Right lobe of liver (tissue), 6 donors: Measurements from ENCODE around the gene SLC35A1. TPM values are rescaled to one million over a fixed set of nuclear protein-coding genes. Genes with fewer than 3 reads are reported as not detected.

Experiments used
- ATAC-seq, 4 donors: fragments of 200-7000 bp; cut with Tn5 transposase; one replicate each; pipeline ENCODE4 v1.9.1; 2020; ENCODE audit warnings: mild to moderate bottlenecking in 4 of 4, moderate library complexity in 4 of 4
- DNase-seq, 3 donors: peaks; one replicate each; pipeline ENCODE4 v3.0.0-alpha.2; 2020
- H3K27ac ChIP-seq, 3 donors: fragments of 200-600 bp; one replicate each; pipeline ENCODE4 v1.8.0; 2022
- H3K27me3 ChIP-seq, 2 donors: fragments of 200-600 bp; one replicate each; pipeline ENCODE4 v1.8.0; 2022
- H3K36me3 ChIP-seq, 4 donors: fragments of 200-600 bp; sonication (generic) in 1 of 4; one replicate each; pipeline versions ENCODE4 v1.5.1 to v1.8.0; 2017 to 2022; ENCODE audit warnings: control low read depth in 1 of 4
- H3K4me1 ChIP-seq, 4 donors: fragments of 200-600 bp; sonication (generic) in 1 of 4; one replicate each; pipeline versions ENCODE4 v1.5.1 to v1.8.0; 2017 to 2022; ENCODE audit warnings: control low read depth in 1 of 4
- H3K4me3 ChIP-seq, 3 donors: fragments of 200-600 bp; one replicate each; pipeline ENCODE4 v1.8.0; 2022
- H3K9me3 ChIP-seq, 4 donors: fragments of 200-600 bp; sonication (generic) in 1 of 4; one replicate each; pipeline versions ENCODE4 v1.5.1 to v1.8.0; 2017 to 2022; ENCODE audit warnings: control low read depth in 1 of 4
- POLR2A ChIP-seq: fragments of 450-650 bp; IDR thresholded peaks from one replicate; pipeline ENCODE4 v1.6.1; 2017; ENCODE audit warnings: antibody characterized with exemption, mild to moderate bottlenecking
- WGBS: methylation state at CpG from one replicate; pipeline ENCODE4 v1.1.6; 2018; ENCODE audit warnings: low coverage, low lambda C conversion rate; ENCODE audit not compliant: insufficient coverage; ENCODE audit errors: missing lambda C conversion rate; 5-methylcytosine and 5-hydroxymethylcytosine counted together
- intact Hi-C, 2 donors: fragments of 100-400 bp; cut with DNase I; formaldehyde crosslinking; loops; one replicate each; pipeline versions ENCODE4 v1.11.2 to v1.14.1; 2022
- total RNA-seq, 6 experiments: library from RNA; depleted of rRNA in 2 of 6; stranded (reverse); fragments of >200 nt in 2 of 6; fragmentation: NEBNext Ultra II Directional in 3 of 6; extraction: Animal tissue kit (Norgen Biotek cat#: 25700) in 3 of 6; gene quantifications; one replicate each; pipeline versions ENCODE4 v1.1.0 to v1.2.4, GENCODE V29; 2016 to 2023
- TF ChIP-seq, protein P1 (sequence below), 4 donors: fragments of 200-600 bp in 3 of 4; fragments of 450-650 bp in 1 of 4; IDR thresholded peaks; one replicate each; pipeline versions ENCODE4 v1.5.1 to v1.8.0; 2016 to 2022; ENCODE audit warnings: antibody characterized with exemption in 4 of 4, mild to moderate bottlenecking in 2 of 4
- donor health status: DM: no; HTN: yes; CAD: no.
- donor health status: DM: no; HTN: no; CAD: no.
- donor health status: DM: no; HTN: no; CAD: no.
- donor health status: DM: no; HTN: yes; CAD: no.
- donor health status: DM: no; HTN: yes; CAD: no.

The SLC35A1 gene
- total RNA-seq, 6 experiments from 2014 or later, result 9.3 to 14.1 (median 11.2) TPM

DNA sequence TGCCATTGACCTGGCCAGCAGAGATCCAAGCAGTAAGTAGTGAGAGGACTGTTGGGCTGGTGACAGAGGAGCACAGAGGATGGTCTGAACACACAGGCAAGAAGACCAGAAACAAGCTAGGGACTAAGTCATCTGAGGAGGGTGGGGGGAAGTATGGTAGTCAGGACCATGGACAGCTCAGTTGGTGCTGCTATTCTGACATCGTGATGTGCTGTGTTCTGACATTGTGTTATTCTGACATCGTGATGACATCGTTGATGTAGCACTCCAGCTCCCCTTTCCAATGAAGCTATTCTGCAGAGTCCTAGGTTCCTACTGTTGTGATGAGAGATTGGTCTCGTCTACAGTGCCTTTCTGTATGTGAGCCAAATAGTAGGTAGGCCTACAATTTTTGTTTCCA is 36.3 kb upstream of the SLC35A1 start:
- ATAC-seq (peak; percentile 57 to 86 (median 78)), DNase-seq (peak in 2 of 3 donors; percentile 19 to 46)
- no peaks in the 10 kb centered on the region for H3K27me3 ChIP-seq
- intact Hi-C loops, result no loop called here
- H3K9me3 ChIP-seq, result no peaks in the 10 kb centered on the region
- H3K36me3 ChIP-seq, result no peaks in the 10 kb centered on the region
- H3K4me3 ChIP-seq, result no peak overlapping the region
- H3K4me1 ChIP-seq, result no peaks in the 10 kb centered on the region
- no peak overlapping the region for H3K27ac ChIP-seq
- WGBS, result 11% methylated on average over 4 of the region's 4 CpGs
- TF ChIP-seq, protein P1, sequence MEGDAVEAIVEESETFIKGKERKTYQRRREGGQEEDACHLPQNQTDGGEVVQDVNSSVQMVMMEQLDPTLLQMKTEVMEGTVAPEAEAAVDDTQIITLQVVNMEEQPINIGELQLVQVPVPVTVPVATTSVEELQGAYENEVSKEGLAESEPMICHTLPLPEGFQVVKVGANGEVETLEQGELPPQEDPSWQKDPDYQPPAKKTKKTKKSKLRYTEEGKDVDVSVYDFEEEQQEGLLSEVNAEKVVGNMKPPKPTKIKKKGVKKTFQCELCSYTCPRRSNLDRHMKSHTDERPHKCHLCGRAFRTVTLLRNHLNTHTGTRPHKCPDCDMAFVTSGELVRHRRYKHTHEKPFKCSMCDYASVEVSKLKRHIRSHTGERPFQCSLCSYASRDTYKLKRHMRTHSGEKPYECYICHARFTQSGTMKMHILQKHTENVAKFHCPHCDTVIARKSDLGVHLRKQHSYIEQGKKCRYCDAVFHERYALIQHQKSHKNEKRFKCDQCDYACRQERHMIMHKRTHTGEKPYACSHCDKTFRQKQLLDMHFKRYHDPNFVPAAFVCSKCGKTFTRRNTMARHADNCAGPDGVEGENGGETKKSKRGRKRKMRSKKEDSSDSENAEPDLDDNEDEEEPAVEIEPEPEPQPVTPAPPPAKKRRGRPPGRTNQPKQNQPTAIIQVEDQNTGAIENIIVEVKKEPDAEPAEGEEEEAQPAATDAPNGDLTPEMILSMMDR (IDR thresholded peaks at IDR 0.05), result no peak
- no peak for TF ChIP-seq POLR2A

DNA sequence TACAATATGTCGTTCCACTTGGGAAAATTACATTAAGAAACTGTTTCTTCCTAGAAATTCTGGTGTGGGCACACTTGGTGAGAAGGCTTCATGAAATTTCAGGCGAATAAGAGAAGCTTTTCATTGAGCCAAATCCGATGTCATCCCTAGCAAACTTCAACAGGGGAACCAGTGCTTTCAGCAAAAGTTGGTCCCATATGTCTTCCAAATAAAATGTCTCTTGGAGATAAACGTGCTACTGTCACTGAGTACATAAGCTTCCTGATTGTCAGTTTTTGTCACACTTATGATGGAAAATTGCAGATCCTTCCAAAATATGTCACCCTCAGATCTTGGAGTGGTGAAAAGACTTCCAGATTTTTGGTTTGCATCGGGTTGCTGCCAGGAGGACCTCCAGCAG is 31.1 kb upstream of the SLC35A1 start:
- 53% methylated on average over 5 of the region's 5 CpGs for WGBS
- H3K4me1 ChIP-seq, result no peaks in the 10 kb centered on the region
- DNase-seq (no peak), ATAC-seq (no peak)
- H3K9me3 ChIP-seq, result no peaks in the 10 kb centered on the region
- no peaks in the 10 kb centered on the region for H3K27me3 ChIP-seq
- no peaks in the 10 kb centered on the region for H3K36me3 ChIP-seq
- intact Hi-C loops, result no loop called here
- no peak overlapping the region for H3K27ac ChIP-seq
- no peak overlapping the region for H3K4me3 ChIP-seq
- no peak for TF ChIP-seq POLR2A
- TF ChIP-seq, protein P1 (IDR thresholded peaks at IDR 0.05), result no peak

GRCh38 chr6:87444362-87444761 is 28.4 kb upstream of the SLC35A1 start:
- no peak for ATAC-seq

DNA sequence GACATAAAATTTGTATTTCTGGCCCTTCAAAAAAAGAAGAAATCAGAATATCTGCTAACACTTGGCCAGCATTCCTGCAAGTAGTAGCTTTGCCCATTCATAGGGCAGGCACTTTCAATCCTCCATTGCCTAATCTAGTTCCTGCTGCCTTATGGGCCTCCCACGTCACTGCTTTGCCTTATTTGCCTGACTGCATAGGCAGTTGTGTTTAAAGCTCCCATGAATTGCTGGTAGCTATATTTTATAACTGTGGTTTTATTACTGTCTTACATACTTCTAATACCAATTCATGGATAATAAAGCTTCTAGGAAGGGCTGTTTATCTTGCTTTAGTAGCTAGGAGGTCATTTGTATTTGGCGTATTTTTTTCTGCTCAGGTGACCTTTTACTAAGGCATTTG is 7.7 kb upstream of the SLC35A1 start:
- Histone ChIP-seq H3K36me3 (no peaks in the 10 kb centered on the region), H3K27me3 (no peaks in the 10 kb centered on the region), H3K4me1 (no peaks in the 10 kb centered on the region), H3K9me3 (no peaks in the 10 kb centered on the region), H3K27ac (no peak overlapping the region), H3K4me3 (no peak overlapping the region)
- TF ChIP-seq POLR2A, result no peak
- TF ChIP-seq, protein P1 (IDR thresholded peaks at IDR 0.05), result no peak
- intact Hi-C loops, result no loop called here
- DNase-seq, result no peak
- 89% methylated on average over 2 of the region's 2 CpGs for WGBS
- no peak for ATAC-seq

More at GRCh38 chr6:87444362-87444761, 28.4 kb upstream of the SLC35A1 start:
- Histone ChIP-seq H3K36me3 (no peaks in the 10 kb centered on the region), H3K9me3 (no peaks in the 10 kb centered on the region), H3K27me3 (no peaks in the 10 kb centered on the region), H3K4me3 (no peak overlapping the region), H3K27ac (no peak overlapping the region), H3K4me1 (no peaks in the 10 kb centered on the region)
- intact Hi-C loops, result no loop called here
- DNase-seq, result no peak
- 86% methylated on average over 2 of the region's 2 CpGs for WGBS
- TF ChIP-seq, protein P1 (IDR thresholded peaks at IDR 0.05), result no peak
- no peak for TF ChIP-seq POLR2A

DNA sequence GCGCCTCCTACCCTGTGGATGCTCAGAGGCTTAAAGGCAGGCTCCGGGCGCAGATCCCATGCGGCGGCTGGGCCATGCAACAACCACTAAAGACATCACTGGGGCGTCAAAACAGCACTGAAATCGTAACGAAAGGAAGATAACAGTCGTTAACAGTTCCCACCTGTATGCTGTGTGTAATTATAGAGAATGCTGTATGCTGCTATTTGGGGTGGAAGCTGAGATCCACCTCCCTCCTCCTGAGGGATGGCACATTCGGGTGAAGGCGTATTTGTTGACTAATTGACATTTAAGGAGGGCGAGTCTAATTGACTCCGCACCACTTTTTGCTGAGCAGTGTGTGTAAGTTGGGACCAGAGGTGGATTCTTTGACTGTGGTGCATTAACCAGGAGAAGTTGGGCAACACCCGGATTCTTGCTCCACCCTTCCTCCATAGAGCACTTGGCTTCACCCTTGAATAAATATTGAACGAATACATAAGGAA is 687 bp downstream of the SLC35A1 start:
- H3K4me3 ChIP-seq, result peak overlapping the region; percentile 80 to 94 (median 93)
- H3K36me3 ChIP-seq, result no peaks in the 10 kb centered on the region
- ATAC-seq, result peak; percentile 3 to 80 (median 16)
- H3K4me1 ChIP-seq, result peaks cover 0 to 5% (median 0%) of the 10 kb centered on the region in 4 donors
- WGBS, result 0% methylated on average over 14 of the region's 15 CpGs
- DNase-seq, result no peak
- intact Hi-C loops, result no loop called here
- H3K27me3 ChIP-seq, result no peaks in the 10 kb centered on the region
- no peak for TF ChIP-seq POLR2A
- no peaks in the 10 kb centered on the region for H3K9me3 ChIP-seq
- H3K27ac ChIP-seq, result peak overlapping the region; percentile 91 to 95 (median 92)
